NOMO-1 (cell line): ENCODE results near the gene MPZL3.
A peak's percentile ranks its signal among the peaks of the same experiment; 100 is the strongest.

ENCODE experiments used
- DNase-seq, 2 experiments: peaks; one replicate each; lab custom pipeline; 2025; ENCODE audit not compliant: unreplicated experiment in 2 of 2; lab: John Stamatoyannopoulos, UW

Gene MPZL3

GRCh38 chr11:118214210-118214914 is 37.8 kb downstream of the MPZL3 start:
- peak; percentile 91 to 95 for DNase-seq

- DNase-seq: no peak
Observed at GRCh38 chr11:118213781-118214180, 38.4 kb downstream of the MPZL3 start.

GRCh38 chr11:118213201-118213600 is 39.0 kb downstream of the MPZL3 start:
- no peak for DNase-seq

DNA sequence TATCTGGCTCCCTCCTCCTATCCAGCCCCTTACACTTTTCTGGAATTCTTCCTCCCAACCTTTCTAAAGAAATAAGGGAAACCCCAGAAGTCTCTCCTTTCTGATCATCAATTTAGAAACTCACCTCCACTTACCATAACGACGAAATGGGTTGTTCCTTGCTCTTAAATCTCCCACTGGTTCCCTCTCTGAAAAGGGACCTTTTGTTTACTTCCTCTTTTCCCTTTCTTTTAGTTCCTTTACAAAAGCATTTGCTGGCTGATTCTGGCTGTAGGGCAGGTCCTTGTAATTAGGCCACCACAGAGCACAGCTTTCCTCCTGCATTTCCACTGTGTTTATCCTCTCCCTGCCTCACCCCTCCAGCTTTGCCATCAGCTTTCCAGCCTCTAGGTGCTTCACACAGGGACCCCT is 39.4 kb downstream of the MPZL3 start:
- peak; percentile 26 to 71 for DNase-seq

DNA sequence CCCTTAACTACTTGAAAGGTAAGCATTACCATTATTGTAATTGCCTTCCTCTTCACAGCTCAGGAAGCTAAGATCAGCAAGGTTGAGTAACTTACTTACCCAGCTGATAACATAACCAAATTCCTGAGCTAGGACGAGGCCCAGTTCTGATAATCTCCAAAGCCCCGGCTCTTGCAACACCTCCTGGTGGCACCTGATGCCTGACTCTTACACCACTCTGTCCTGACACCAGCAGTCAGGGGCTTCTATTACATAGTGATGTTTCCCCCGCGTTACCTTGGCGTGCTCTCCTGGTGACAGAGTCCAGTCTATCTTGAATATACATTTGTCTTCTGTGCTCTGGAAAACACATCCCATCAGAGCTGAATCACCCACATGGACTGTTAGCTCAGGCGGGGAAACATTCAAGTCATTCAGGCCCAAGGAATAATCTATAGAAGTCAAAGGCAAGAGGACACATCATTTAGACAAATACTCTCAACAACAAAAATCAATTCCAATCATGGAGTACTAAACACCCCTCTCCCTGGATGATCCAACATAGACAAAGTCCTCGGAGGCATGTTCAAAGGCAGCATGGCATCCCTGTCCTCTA is 39.9 kb downstream of the MPZL3 start:
- DNase-seq: peak; percentile 45 to 73

DNA sequence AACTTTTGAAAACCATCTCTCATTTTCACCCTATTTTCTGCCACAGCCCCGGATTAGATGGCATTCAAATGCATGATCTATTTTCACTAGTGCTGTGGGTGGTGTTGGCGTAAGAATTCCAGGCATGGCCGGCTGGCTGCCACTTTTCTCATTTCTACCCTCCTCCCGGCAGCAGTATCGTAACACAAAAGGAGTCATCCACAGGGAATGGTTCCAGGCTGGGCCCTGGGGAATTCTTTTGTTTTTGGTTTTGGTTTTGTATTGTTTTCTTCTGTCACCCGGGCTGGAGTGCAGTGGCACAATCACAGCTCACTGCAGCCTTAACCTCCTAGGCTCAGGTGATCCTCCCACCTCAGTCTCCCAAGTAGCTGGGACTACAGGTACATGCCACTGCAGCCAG is 41.2 kb downstream of the MPZL3 start:
- no peak for DNase-seq

- DNase-seq: no peak
Observed at GRCh38 chr11:118210323-118210722, 41.8 kb downstream of the MPZL3 start.

GRCh38 chr11:118209033-118209432 is 43.1 kb downstream of the MPZL3 start:
- no peak for DNase-seq

DNA sequence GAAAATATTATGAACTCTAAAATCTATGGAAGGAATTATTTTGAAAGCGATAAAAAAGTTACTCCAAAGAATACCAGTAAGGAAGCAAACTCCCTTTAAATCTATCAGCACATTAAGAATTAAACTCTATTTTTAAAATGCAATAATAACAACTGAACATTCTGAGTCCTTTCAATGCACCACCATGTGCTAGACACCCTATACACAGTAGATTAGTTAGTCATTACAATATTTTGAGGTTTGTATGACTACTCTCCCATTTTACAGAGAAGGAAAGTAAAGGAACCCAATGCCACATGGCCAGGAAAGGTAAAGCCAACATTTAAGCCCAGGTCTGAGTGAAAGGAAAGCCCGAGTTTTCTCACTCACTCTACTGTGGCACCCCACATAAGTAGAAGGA is 45.1 kb downstream of the MPZL3 start:
- DNase-seq: no peak

- peak; percentile 65 to 74 for DNase-seq
Observed at GRCh38 chr11:118206391-118207031, 45.7 kb downstream of the MPZL3 start.

- no peak for DNase-seq
Observed at GRCh38 chr11:118205606-118206378, 46.4 kb downstream of the MPZL3 start.

- DNase-seq: no peak
Observed at GRCh38 chr11:118202599-118203422, 49.4 kb downstream of the MPZL3 start.

DNA sequence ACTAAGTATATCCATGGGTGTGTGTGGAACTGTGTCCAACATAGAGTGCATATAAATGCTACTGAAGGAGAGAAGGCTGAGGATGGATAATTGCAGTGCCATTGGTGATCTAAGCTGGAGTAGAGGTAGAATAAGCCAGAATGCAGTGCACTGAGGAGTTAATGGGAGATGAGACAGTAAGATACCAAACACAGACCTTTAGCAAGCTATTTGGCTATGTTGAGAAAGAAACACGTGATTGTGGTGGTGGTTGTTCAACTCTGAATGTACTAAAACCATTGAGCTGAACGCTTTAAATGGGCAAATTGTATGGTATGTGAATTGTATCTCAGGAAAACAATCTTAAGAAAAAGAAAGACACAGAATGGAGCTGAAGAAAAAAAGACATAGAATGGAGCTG is 50.2 kb downstream of the MPZL3 start:
- no peak for DNase-seq

DNA sequence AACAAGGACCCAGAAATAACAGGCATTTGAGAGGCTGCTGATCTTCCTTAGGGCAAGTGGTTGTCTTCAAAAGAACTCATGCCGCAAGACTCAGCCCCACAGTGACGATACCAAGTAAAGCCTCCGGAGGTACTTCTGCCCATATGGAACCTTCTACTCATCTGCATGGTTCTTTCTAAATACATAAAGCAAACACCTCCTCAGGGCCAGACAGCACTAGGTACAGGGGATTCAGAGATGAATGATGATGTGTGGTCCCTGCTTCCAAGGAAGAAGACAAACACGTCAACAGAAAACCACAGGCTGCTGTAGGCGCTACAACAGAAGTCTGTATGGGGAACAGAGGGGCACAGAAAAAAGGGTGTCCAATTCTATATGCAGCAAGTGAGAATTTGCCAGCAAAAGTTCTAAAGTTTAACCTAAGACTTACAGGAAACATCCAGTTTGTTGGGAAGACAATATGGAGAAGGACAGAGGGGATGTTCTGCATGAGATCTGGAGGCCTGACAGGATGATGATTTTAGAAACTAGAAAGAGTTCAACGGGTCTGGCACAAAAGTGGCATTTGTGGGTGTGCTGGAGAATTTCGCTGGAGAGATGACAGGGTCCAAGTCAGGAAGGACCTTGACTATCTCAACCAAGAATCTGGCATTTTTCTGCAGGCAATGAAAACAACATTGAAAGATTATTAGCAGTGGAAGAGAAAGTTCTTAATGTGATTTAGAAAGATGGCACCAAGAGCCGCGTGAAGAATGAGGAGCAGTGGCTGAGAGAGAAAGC is 51.1 kb downstream of the MPZL3 start:
- no peak for DNase-seq

GRCh38 chr11:118200497-118200896 is 51.7 kb downstream of the MPZL3 start:
- no peak for DNase-seq

- DNase-seq: no peak
Observed at GRCh38 chr11:118199135-118199534, 53.0 kb downstream of the MPZL3 start.

DNA sequence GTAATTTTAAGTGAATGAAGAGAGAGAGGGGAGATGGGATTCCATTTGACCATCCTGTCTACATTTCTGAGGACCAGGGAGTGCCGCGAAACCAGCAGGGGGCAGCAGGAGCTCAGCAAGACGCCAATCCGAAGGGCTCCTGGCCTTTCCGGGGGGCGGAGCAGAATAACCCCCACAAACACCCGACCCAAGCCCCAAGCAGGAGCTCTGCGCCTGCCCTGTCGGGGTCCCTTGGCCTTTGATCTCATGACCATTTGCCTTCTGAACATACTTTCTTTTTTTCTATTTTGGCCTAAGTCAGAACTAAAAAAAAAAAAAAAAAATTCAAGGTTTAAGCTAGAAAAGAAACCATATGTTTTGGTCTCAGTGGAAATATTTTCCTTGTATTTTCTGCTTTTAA is 53.8 kb downstream of the MPZL3 start:
- peak; percentile 45 to 59 for DNase-seq

GRCh38 chr11:118194835-118195627 is 57.1 kb downstream of the MPZL3 start:
- no peak for DNase-seq
